H1 (cell line): ENCODE measurements around the gene DPP10. TPM values are rescaled to one million over a fixed set of nuclear protein-coding genes. Genes with fewer than 3 reads are reported as not detected.
A peak's percentile ranks its signal among the peaks of the same experiment; 100 is the strongest.

Experiments
- CTCF ChIA-PET: fragments of 300-600 bp; sonication (Branson Sonifier 250); formaldehyde crosslinking; loops from one replicate; lab custom pipeline; 2021; ENCODE audit not compliant: partially characterized antibody; lab: Charles Lee
- POLR2A ChIA-PET: fragments of 300-600 bp; sonication (Branson Sonifier 250); formaldehyde crosslinking; loops from one replicate; lab custom pipeline; 2021; ENCODE audit warnings: inconsistent platforms; ENCODE audit not compliant: partially characterized antibody; lab: Charles Lee
- DNase-seq, 2 experiments: peaks; one replicate each; pipeline versions ENCODE4 v3.0.0 to v3.0.0-alpha.2; 2010 to 2022; ENCODE audit warnings: low spot score in 2 of 2, low read depth in 1 of 2, mixed read lengths in 1 of 2
- FAIRE-seq: peaks from 2 replicates; lab custom pipeline; 2011; peaks lifted over from hg19 to GRCh38; lab: Jason Lieb, UNC
- H2AFZ ChIP-seq: 2 replicates; pipeline ENCODE4 v1.8.1; 2012; ENCODE audit warnings: low read length, inconsistent platforms
- H2AK5ac ChIP-seq: 2 replicates; pipeline ENCODE4 v1.6.1; 2013; ENCODE audit warnings: low read depth, low read length
- H2BK120ac ChIP-seq: replicated peaks from 2 replicates; pipeline ENCODE3; 2013; ENCODE audit warnings: low read depth, low read length, inconsistent platforms
- H2BK12ac ChIP-seq: 2 replicates; pipeline ENCODE4 v1.6.1; 2013; ENCODE audit warnings: low read depth, low read length
- H2BK15ac ChIP-seq: 2 replicates; pipeline ENCODE4 v1.6.1; 2013; ENCODE audit warnings: low read length
- H2BK20ac ChIP-seq: 2 replicates; pipeline ENCODE4 v1.6.1; 2013; ENCODE audit warnings: low read length
- H2BK5ac ChIP-seq: 2 replicates; pipeline ENCODE4 v1.6.1; 2013; ENCODE audit warnings: low read depth, low read length
- H3K14ac ChIP-seq: 2 replicates; pipeline ENCODE4 v1.6.1; 2013; ENCODE audit warnings: inconsistent platforms; ENCODE audit not compliant: insufficient read length
- H3K18ac ChIP-seq: 2 replicates; pipeline ENCODE4 v1.6.1; 2013; ENCODE audit warnings: low read length; ENCODE audit errors: extremely low read depth
- H3K23ac ChIP-seq: 2 replicates; pipeline ENCODE4 v1.6.1; 2013; ENCODE audit warnings: inconsistent platforms; ENCODE audit not compliant: insufficient read length
- H3K23me2 ChIP-seq: 2 replicates; pipeline ENCODE4 v1.6.1; 2013; ENCODE audit warnings: low read depth, low read length
- H3K27ac ChIP-seq: 2 replicates; pipeline ENCODE4 v1.6.1; 2011; ENCODE audit warnings: low read depth, low read length, inconsistent platforms
- H3K27me3 ChIP-seq, 4 experiments: replicated peaks in 1 of 4; 1 replicate in 1 of 4; 2 replicates in 3 of 4; pipeline versions ENCODE4 v1.6.1 to v1.8.1; 2011 to 2013; ENCODE audit warnings: low read length in 3 of 4, mild to moderate bottlenecking in 3 of 4, inconsistent platforms in 2 of 4, mixed read lengths in 2 of 4, moderate library complexity in 1 of 4; ENCODE audit not compliant: control insufficient read depth in 3 of 4, insufficient read depth in 3 of 4; ENCODE audit errors: extremely low read depth in 1 of 4
- H3K36me3 ChIP-seq, 4 experiments: 2 replicates each; pipeline versions ENCODE4 v1.6.1 to v1.8.1; 2011 to 2013; ENCODE audit warnings: mild to moderate bottlenecking in 4 of 4, low read length in 3 of 4, moderate library complexity in 2 of 4, control low read depth in 1 of 4, inconsistent platforms in 1 of 4; ENCODE audit not compliant: insufficient read depth in 4 of 4, control insufficient read depth in 2 of 4
- H3K4ac ChIP-seq: replicated peaks from 2 replicates; pipeline ENCODE3; 2013; ENCODE audit warnings: low read length, low read depth, mixed read lengths, inconsistent platforms; ENCODE audit not compliant: insufficient read length
- H3K4me1 ChIP-seq, 4 experiments: replicated peaks in 1 of 4; 1 replicate in 1 of 4; 2 replicates in 3 of 4; pipeline versions ENCODE4 v1.6.1 to v1.8.1; 2011 to 2013; ENCODE audit warnings: low read length in 3 of 4, inconsistent platforms in 2 of 4, mixed read lengths in 1 of 4; ENCODE audit not compliant: insufficient read depth in 4 of 4, control insufficient read depth in 3 of 4
- H3K4me2 ChIP-seq, 2 experiments: 2 replicates each; pipeline versions ENCODE4 v1.6.1 to v1.8.1; 2011 to 2013; ENCODE audit warnings: low read depth in 2 of 2, low read length in 2 of 2, control low read depth in 1 of 2, inconsistent platforms in 1 of 2, mild to moderate bottlenecking in 1 of 2; ENCODE audit not compliant: insufficient read depth in 1 of 2
- H3K4me3 ChIP-seq, 4 experiments: fragments of 200-600, 300-600 bp in 1 of 4; sonication (generic), shearing (Covaris generic), sonication (Bioruptor Twin) in 1 of 4; 2 replicates each; pipeline versions ENCODE4 v1.5.1 to v1.8.1; 2011 to 2016; ENCODE audit warnings: low read length in 4 of 4, low read depth in 3 of 4, control low read depth in 2 of 4, inconsistent platforms in 2 of 4, mild to moderate bottlenecking in 2 of 4, mixed read lengths in 1 of 4, moderate library complexity in 1 of 4; ENCODE audit not compliant: insufficient read depth in 2 of 4; ENCODE audit errors: extremely low read depth in 1 of 4
- H3K56ac ChIP-seq: replicated peaks from 2 replicates; pipeline ENCODE3; 2013; ENCODE audit warnings: low read depth, mild to moderate bottlenecking, mixed read lengths, low read length, inconsistent platforms; ENCODE audit not compliant: insufficient read length
- H3K79me1 ChIP-seq: 2 replicates; pipeline ENCODE4 v1.6.1; 2013; ENCODE audit warnings: low read depth, low read length, control low read depth
- H3K79me2 ChIP-seq, 2 experiments: 2 replicates each; pipeline versions ENCODE4 v1.6.1 to v1.8.1; 2012 to 2013; ENCODE audit warnings: low read length in 2 of 2, mild to moderate bottlenecking in 2 of 2, inconsistent platforms in 1 of 2; ENCODE audit not compliant: insufficient read depth in 2 of 2, control insufficient read depth in 1 of 2
- H3K9ac ChIP-seq, 4 experiments: replicated peaks in 1 of 4; 1 replicate in 1 of 4; 2 replicates in 3 of 4; pipeline versions ENCODE4 v1.6.1 to v1.8.1; 2011 to 2013; ENCODE audit warnings: low read depth in 3 of 4, low read length in 3 of 4, control low read depth in 2 of 4, mild to moderate bottlenecking in 2 of 4, moderate library complexity in 2 of 4, inconsistent platforms in 1 of 4; ENCODE audit errors: extremely low read depth in 1 of 4
- H3K9me3 ChIP-seq, 2 experiments: 2 replicates each; pipeline versions ENCODE4 v1.6.1 to v1.8.1; 2012 to 2013; ENCODE audit warnings: mild to moderate bottlenecking in 2 of 2, moderate library complexity in 2 of 2, control low read depth in 1 of 2, inconsistent platforms in 1 of 2, low read depth in 1 of 2, low read length in 1 of 2, mixed read lengths in 1 of 2; ENCODE audit not compliant: insufficient read depth in 2 of 2
- H4K20me1 ChIP-seq, 2 experiments: replicated peaks in 1 of 2; 2 replicates each; pipeline versions ENCODE3 to v1.8.1; 2011 to 2013; ENCODE audit warnings: inconsistent platforms in 2 of 2, low read length in 2 of 2, mild to moderate bottlenecking in 1 of 2; ENCODE audit not compliant: insufficient read depth in 2 of 2, control insufficient read depth in 1 of 2
- H4K5ac ChIP-seq: 2 replicates; pipeline ENCODE4 v1.6.1; 2013; ENCODE audit warnings: low read length, low read depth, mixed read lengths, inconsistent platforms; ENCODE audit not compliant: insufficient read length
- H4K8ac ChIP-seq: 2 replicates; pipeline ENCODE4 v1.8.0; 2013; ENCODE audit warnings: mild to moderate bottlenecking, moderate library complexity, low read length, inconsistent platforms; ENCODE audit not compliant: insufficient read depth; ENCODE audit errors: extremely low read depth
- H4K91ac ChIP-seq: replicated peaks from 2 replicates; pipeline ENCODE3; 2013; ENCODE audit warnings: low read length, mixed read lengths, inconsistent platforms; ENCODE audit not compliant: insufficient read length
- MAFK ChIP-seq: IDR thresholded peaks from 2 replicates; pipeline ENCODE4 v1.6.1; 2012; ENCODE audit warnings: low read depth, mild to moderate bottlenecking, improper control_type of control experiment, low read length
- WGBS, 2 experiments: shearing (Covaris generic) in 1 of 2; methylation state at CpG; one replicate each; pipeline versions ENCODE4 v1.1.6 to v1.1.7; 2013 to 2015; ENCODE audit warnings: low lambda C conversion rate in 2 of 2, mixed read lengths in 2 of 2, inconsistent platforms in 1 of 2, low coverage in 1 of 2, missing lambda C conversion rate in 1 of 2; ENCODE audit not compliant: insufficient replicate concordance in 2 of 2, insufficient coverage in 1 of 2, insufficient read length in 1 of 2; ENCODE audit errors: extremely low coverage in 1 of 2, missing lambda C conversion rate in 1 of 2; 5-methylcytosine and 5-hydroxymethylcytosine counted together
- polyA plus RNA-seq, 7 experiments: library from polyadenylated mRNA; depleted of rRNA in 3 of 7; stranded (reverse) in 5 of 7; unstranded in 2 of 7; fragments of >200 nt in 5 of 7; fragments of 200-250 nt in 2 of 7; gene quantifications; 1 replicate in 5 of 7; 2 replicates in 1 of 7; 4 replicates in 1 of 7; pipeline versions ENCODE4 v1.2.1 to v1.2.3, GENCODE V29; 2011 to 2013; ENCODE audit warnings: missing spikeins in 2 of 7, mixed read lengths in 2 of 7
- total RNA-seq: library from RNA; stranded (reverse); fragmentation: NEBNext Ultra II Directional; extraction: Animal tissue kit (Norgen Biotek cat#: 25700); gene quantifications from 2 replicates; pipeline ENCODE4 v1.2.1, GENCODE V29; 2021

The DPP10 gene
- total and polyA plus RNA-seq, 2 of the 8 experiments (the other 6 are each of a cell fraction or from before 2014, with no cell fraction given): 3.3 to 7.2 TPM

GRCh38 chr2:114784890-114785583 is 342.6 kb downstream of the DPP10 start:
- no peak overlapping the region for H4K8ac ChIP-seq
- H4K5ac ChIP-seq: no peak overlapping the region
- H4K20me1 ChIP-seq: no peaks in the 10 kb centered on the region
- no peak overlapping the region for H3K4me3 ChIP-seq
- H4K91ac ChIP-seq: no peak overlapping the region
- H3K9ac ChIP-seq: no peak overlapping the region
- 79% methylated on average over 6 of the region's 6 CpGs; no CpG with 5 or more reads in 1 of the 2 experiments for WGBS, 2 experiments
- H2BK20ac ChIP-seq: no peak overlapping the region
- no peaks in the 10 kb centered on the region for H3K79me2 ChIP-seq
- H2BK5ac ChIP-seq: no peak overlapping the region
- no peak for TF ChIP-seq MAFK
- peaks cover 0 to 6% (median 1%) of the 10 kb centered on the region in 4 experiments; a peak in 3 of 7 replicates for H3K4me1 ChIP-seq
- ChIA-PET POLR2A (no interaction called here), CTCF (interaction anchor here (0.6 to 1.3 kb wide), 3 partner anchors 32 to 154 kb away, joined by 3 to 4 read pairs (median 3); no protein-coding TSS in a partner anchor)
- H2BK12ac ChIP-seq: no peak overlapping the region
- H2BK120ac ChIP-seq: no peak overlapping the region
- no peaks in the 10 kb centered on the region; the same call in 1 of the 2 replicates for H3K23me2 ChIP-seq
- no peak overlapping the region for H3K4me2 ChIP-seq
- H3K56ac ChIP-seq: no peak overlapping the region
- H3K27ac ChIP-seq: no peak overlapping the region
- no peak for FAIRE-seq
- DNase-seq: no peak
- no peak overlapping the region for H3K14ac ChIP-seq
- 0 out of 2 replicates have a peak overlapping the region, but pooled peaks have one; percentile 3 for H2AFZ ChIP-seq
- 0 out of 2 replicates have a peak overlapping the region, but pooled peaks have one; percentile 14 for H2BK15ac ChIP-seq
- H2AK5ac ChIP-seq: no peak overlapping the region
- no peak overlapping the region for H3K23ac ChIP-seq
- H3K27me3 ChIP-seq: no peaks in the 10 kb centered on the region
- H3K4ac ChIP-seq: no peak overlapping the region
- no peak overlapping the region for H3K18ac ChIP-seq
- H3K36me3 ChIP-seq: no peaks in the 10 kb centered on the region
- H3K79me1 ChIP-seq: no peaks in the 10 kb centered on the region
- H3K9me3 ChIP-seq: no peaks in the 10 kb centered on the region
